Right lobe of liver (tissue), 6 donors: ENCODE results near the gene OR4L1. TPM values are rescaled to one million over a fixed set of nuclear protein-coding genes. Genes with fewer than 3 reads are reported as not detected.

Experiments
- ATAC-seq, 4 donors: fragments of 200-7000 bp; cut with Tn5 transposase; one replicate each; pipeline ENCODE4 v1.9.1; 2020; ENCODE audit warnings: mild to moderate bottlenecking in 4 of 4, moderate library complexity in 4 of 4
- DNase-seq, 3 donors: peaks; one replicate each; pipeline ENCODE4 v3.0.0-alpha.2; 2020
- H3K27ac ChIP-seq, 3 donors: fragments of 200-600 bp; one replicate each; pipeline ENCODE4 v1.8.0; 2022
- H3K27me3 ChIP-seq, 2 donors: fragments of 200-600 bp; one replicate each; pipeline ENCODE4 v1.8.0; 2022
- H3K36me3 ChIP-seq, 4 donors: fragments of 200-600 bp; sonication (generic) in 1 of 4; one replicate each; pipeline versions ENCODE4 v1.5.1 to v1.8.0; 2017 to 2022; ENCODE audit warnings: control low read depth in 1 of 4
- H3K4me1 ChIP-seq, 4 donors: fragments of 200-600 bp; sonication (generic) in 1 of 4; one replicate each; pipeline versions ENCODE4 v1.5.1 to v1.8.0; 2017 to 2022; ENCODE audit warnings: control low read depth in 1 of 4
- H3K4me3 ChIP-seq, 3 donors: fragments of 200-600 bp; one replicate each; pipeline ENCODE4 v1.8.0; 2022
- H3K9me3 ChIP-seq, 4 donors: fragments of 200-600 bp; sonication (generic) in 1 of 4; one replicate each; pipeline versions ENCODE4 v1.5.1 to v1.8.0; 2017 to 2022; ENCODE audit warnings: control low read depth in 1 of 4
- POLR2A ChIP-seq: fragments of 450-650 bp; IDR thresholded peaks from one replicate; pipeline ENCODE4 v1.6.1; 2017; ENCODE audit warnings: antibody characterized with exemption, mild to moderate bottlenecking
- WGBS: methylation state at CpG from one replicate; pipeline ENCODE4 v1.1.6; 2018; ENCODE audit warnings: low coverage, low lambda C conversion rate; ENCODE audit not compliant: insufficient coverage; ENCODE audit errors: missing lambda C conversion rate; 5-methylcytosine and 5-hydroxymethylcytosine counted together
- intact Hi-C, 2 donors: fragments of 100-400 bp; cut with DNase I; formaldehyde crosslinking; loops; one replicate each; pipeline versions ENCODE4 v1.11.2 to v1.14.1; 2022
- small RNA-seq, 2 experiments: library from RNA; depleted of rRNA; stranded (forward); fragments of <200 nt; gene quantifications; one replicate each; pipeline ENCODE3, GENCODE V24; 2016
- total RNA-seq, 6 experiments: library from RNA; depleted of rRNA in 2 of 6; stranded (reverse); fragments of >200 nt in 2 of 6; fragmentation: NEBNext Ultra II Directional in 3 of 6; extraction: Animal tissue kit (Norgen Biotek cat#: 25700) in 3 of 6; gene quantifications; one replicate each; pipeline versions ENCODE4 v1.1.0 to v1.2.4, GENCODE V29; 2016 to 2023
- TF ChIP-seq, protein P1 (sequence below), 4 donors: fragments of 200-600 bp in 3 of 4; fragments of 450-650 bp in 1 of 4; IDR thresholded peaks; one replicate each; pipeline versions ENCODE4 v1.5.1 to v1.8.0; 2016 to 2022; ENCODE audit warnings: antibody characterized with exemption in 4 of 4, mild to moderate bottlenecking in 2 of 4
- donor health status: DM: no; HTN: yes; CAD: no.
- donor health status: DM: no; HTN: no; CAD: no.
- donor health status: DM: no; HTN: no; CAD: no.
- donor health status: DM: no; HTN: yes; CAD: no.
- donor health status: DM: no; HTN: yes; CAD: no.

Gene OR4L1
- total RNA-seq, 6 experiments from 2014 or later = not detected

GRCh38 chr14:20110438-20110837, 50.6 kb downstream of the OR4L1 start, which contains the start of gene OR4K17:
TSS of gene OR4K17 (plus strand) at chr14:20110739. CDS start at chr14:20117500, 6,761 bp downstream.
- no peak for ATAC-seq
- Histone ChIP-seq H3K4me1 (no peaks in the 10 kb centered on the region), H3K4me3 (no peak within 1 kb of the TSS), H3K27ac (no peak within 1 kb of the TSS), H3K9me3 (no peaks in the 10 kb centered on the region), H3K27me3 (no peaks in the 10 kb centered on the region), H3K36me3 (no peaks in the 10 kb centered on the region)
- no peak for DNase-seq
- intact Hi-C loops = no loop called here
- TF ChIP-seq, protein P1, sequence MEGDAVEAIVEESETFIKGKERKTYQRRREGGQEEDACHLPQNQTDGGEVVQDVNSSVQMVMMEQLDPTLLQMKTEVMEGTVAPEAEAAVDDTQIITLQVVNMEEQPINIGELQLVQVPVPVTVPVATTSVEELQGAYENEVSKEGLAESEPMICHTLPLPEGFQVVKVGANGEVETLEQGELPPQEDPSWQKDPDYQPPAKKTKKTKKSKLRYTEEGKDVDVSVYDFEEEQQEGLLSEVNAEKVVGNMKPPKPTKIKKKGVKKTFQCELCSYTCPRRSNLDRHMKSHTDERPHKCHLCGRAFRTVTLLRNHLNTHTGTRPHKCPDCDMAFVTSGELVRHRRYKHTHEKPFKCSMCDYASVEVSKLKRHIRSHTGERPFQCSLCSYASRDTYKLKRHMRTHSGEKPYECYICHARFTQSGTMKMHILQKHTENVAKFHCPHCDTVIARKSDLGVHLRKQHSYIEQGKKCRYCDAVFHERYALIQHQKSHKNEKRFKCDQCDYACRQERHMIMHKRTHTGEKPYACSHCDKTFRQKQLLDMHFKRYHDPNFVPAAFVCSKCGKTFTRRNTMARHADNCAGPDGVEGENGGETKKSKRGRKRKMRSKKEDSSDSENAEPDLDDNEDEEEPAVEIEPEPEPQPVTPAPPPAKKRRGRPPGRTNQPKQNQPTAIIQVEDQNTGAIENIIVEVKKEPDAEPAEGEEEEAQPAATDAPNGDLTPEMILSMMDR (IDR thresholded peaks at IDR 0.05) = no peak
- no peak for TF ChIP-seq POLR2A
- WGBS = 26% methylated on average over 3 of the region's 3 CpGs

Small RNA genes lying within 50 kb of the gene (small RNA-seq; reads per million reads assigned to genes)
- gene RNA5SP380 = 0 reads per million in 2 experiments

Other genes starting within 250 kb of the OR4L1 start
- not detected for gene OR4K2, start 184.9 kb upstream of the OR4L1 start, total RNA-seq
- gene OR4K5, start 139.4 kb upstream of the OR4L1 start, total RNA-seq = not detected
- gene OR4K1, start 129.1 kb upstream of the OR4L1 start, total RNA-seq = not detected
- gene OR4K15, start 84.5 kb upstream of the OR4L1 start, total RNA-seq = not detected
- not detected for gene OR4Q2, start 57.9 kb upstream of the OR4L1 start, total RNA-seq
- gene OR4K14, start 40.7 kb upstream of the OR4L1 start, total RNA-seq = not detected
- gene OR4K13, start 24.0 kb upstream of the OR4L1 start, total RNA-seq = not detected
- not detected for gene OR4K17, start 50.7 kb downstream of the OR4L1 start, total RNA-seq
- not detected for gene OR4N5, start 78.8 kb downstream of the OR4L1 start, total RNA-seq
- not detected for gene OR11G2, start 130.9 kb downstream of the OR4L1 start, total RNA-seq
- not detected for gene OR11H6, start 163.7 kb downstream of the OR4L1 start, total RNA-seq
- not detected for gene OR11H7, start 168.9 kb downstream of the OR4L1 start, total RNA-seq
- not detected for gene OR11H4, start 179.2 kb downstream of the OR4L1 start, total RNA-seq
- 1 to 10 TPM; 3.1 to 5.1 (median 4.2) TPM for gene TTC5, start 245.9 kb downstream of the OR4L1 start, total RNA-seq